NCI-H510A (cell line): ENCODE data around the gene SOHLH1.

Source experiments
- DNase-seq: peaks from one replicate; lab custom pipeline; 2025; lab: John Stamatoyannopoulos, UW

The SOHLH1 gene

DNA sequence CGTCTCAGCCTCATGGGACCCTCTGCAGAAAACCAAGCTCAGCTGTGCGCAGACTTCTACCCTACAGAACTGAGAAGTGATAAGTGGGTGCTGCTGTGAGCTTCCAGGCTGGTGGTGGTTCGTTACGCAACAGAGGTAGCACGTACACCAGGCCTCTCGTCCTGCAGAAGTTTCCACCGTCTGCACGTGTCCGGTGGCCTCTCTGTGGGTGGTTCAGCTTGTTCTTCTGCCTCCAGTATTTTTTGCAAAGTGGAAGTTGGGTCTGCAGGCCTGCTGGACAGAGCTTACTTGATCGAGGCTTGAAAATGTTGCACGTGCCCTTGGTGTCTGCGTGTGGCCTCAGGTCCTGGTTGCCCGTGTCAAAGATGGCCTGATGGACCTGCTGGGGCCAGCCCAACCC lies 30.2 kb upstream of the SOHLH1 start:
- DNase-seq, result no peak

DNA sequence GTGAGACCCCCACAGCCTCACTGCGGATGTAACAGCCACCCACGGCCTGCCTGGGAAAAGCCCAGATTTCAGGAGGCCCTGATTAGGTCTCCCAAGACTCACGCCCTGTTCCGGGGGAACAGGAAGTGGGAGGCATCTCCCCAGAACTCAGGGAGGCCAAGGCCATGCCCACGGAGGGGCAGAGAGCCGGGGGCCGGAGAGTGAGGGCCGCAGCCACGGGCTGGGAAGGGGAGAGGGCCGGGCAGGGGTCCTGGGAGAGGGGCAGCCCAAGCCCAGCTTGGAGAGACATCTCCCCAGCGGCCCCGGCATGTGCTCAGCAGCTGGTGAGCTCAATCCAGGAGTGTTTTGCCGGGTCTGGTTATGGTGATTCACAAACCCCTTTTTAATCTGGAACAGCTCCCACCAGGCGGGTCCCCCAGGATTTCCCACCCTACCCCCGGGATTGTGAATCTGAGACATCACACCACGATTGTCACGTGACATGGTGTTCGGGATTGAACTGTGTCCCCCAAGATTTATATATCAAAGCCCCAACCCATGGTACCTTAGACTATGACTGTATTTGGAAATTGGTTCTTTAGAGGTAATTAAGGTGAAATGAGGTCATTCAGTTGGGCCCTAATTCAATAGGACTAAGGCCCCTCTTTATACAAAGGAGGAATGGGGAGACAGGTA lies 29.3 kb upstream of the SOHLH1 start:
- DNase-seq, result no peak

DNA sequence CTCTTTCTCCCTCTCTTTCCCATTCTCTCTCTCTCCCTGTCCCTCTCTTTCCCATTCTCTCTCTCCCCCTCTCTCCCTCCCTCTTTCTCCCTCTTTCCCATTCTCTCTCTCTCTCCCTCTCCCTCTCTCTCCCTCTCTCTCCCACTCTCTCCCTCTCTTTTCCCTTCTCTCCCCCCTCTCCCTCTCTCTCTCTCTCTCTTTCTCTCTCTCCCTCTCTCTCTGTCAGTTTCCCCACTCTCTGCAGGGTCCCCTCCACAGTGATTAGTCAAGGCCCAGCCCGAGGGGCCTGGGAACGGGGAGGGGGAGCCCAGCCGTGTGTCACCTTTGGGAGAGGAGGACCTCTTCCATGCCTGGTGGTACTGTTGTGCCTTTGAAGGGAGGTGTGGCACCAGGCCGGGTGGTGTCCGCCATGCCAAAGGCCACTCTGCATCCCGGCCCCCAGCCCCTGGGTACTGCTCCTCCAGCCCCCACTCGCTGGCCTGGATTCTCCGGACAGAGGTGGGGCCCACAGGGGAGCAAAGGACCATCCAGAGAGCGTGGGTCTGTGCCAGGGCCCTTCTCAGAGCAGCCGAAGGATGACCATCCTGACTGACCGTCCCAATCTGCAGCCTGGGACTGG lies 28.1 kb upstream of the SOHLH1 start:
- no peak for DNase-seq

DNA sequence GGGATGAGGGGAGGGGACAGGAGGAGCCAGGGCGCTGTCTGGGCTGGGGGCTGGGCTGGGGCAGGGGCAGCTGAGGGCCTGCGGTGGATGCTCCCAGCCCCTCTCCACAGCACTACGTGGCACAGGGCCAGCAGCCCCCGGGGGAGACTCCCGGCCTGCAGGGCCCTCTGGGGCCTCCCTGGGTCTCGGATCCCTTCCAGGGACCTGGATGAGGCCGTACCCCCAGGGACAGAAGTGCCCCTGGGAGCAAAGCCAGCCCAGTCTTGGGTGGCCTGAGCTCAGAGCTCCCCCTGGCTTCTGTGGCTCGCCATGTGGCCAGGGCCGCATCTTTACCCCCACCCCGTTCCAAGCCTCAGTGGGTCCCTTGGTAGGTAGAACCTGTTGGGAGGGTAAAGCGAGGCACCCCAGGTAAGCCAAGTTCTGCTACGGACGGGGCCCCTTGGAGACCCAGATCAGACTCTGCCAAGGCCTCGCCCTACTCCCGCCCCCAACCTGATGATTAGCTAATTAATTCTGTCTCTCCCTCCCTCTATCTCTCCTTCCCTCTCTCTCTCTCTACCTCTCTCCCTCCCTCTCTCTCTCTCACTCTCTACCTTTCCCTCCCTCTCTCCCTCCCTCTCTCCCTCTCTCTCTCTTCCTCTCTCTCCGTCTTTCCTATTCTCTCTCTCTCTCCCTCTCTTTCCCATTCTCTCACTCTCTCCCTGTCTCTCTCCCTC lies 27.0 kb upstream of the SOHLH1 start:
- DNase-seq, result no peak

DNA sequence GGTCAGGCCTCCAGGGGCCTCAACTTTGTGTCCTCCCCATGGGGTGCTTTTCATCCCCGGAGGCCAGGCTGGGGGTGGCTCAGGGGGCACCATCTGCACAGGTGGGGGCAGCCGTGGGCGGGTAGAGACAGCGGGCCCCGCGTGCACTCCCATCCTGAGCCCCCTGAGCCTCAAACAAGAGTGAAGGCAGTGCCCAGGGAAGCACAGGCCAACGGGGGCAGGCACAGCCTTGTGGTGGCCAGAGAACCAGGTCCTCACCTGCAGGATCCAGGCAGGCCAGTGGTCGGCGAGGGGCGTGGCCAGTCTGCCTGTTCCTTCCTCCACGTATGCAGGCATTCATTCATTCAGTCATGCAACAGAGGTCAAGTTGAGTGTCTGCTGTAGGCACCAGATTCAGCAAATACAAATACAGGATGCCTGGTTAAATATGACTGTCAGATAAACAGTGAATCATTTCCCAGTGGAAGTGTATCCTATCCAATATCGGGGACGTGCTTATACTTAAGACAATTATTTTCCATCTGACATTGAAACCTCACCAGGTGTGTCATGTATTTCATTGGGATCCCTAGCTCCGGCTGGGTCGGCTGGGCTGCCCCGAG lies 25.0 kb upstream of the SOHLH1 start:
- DNase-seq, result no peak

DNA sequence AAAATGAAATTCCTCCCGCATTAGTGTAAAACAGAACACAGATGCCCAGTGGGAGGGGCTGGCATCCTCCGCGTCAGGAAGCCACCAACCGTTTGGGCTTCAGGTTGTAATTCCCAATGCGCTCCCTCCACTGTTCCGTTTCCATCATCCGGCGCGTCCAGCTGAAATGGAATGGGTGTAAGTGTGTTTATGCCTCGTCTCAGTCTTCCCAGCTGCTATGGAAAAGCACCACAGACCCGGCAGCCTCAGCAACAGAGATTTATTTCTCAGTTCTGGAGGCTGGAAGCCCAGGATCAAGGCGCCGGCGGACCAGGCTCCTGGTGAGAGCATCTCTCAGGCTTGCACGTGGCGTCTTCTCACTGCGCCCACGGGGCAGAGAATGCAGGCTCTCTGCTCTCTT lies 23.1 kb upstream of the SOHLH1 start:
- DNase-seq, result no peak

DNA sequence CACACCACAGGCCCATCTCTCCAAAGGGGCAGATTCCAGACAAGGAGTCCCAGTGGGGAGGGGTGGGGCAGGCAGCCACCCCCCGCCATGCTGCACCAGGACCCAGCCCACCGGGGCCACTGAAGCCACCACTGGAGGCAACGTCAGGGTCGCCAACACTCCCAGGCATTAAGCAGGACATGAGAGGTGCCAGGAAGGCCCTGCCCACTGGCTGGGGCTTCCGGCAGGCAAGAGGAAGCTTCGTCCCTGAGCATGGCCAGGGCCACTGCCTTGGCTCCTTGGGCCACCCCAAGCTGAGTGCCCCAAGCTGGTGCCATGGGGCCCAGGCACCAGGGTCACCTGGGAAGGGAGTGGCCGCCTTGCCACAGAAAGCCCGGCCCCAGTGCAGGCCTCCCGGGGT lies 20.2 kb upstream of the SOHLH1 start:
- DNase-seq, result no peak

DNA sequence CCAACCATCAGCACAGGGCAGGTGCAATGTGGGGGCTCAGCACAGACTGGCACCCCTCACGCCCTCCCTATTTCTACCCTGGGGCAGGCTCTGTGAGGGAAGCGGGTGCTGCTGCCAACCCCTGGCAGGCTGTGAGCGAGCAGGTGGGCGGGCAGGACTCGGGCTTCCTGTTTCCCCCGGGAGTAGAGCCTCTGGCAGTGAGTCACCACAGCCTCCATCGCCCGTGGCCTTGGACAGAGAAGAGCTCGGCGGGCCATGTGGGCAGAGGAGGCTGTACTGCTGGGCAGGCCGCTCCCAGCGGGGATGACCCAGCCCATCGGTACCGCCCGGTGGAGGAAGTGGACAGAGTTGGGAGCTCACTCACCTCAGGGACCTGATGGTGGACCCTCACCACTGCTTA lies 19.3 kb upstream of the SOHLH1 start:
- no peak for DNase-seq

DNA sequence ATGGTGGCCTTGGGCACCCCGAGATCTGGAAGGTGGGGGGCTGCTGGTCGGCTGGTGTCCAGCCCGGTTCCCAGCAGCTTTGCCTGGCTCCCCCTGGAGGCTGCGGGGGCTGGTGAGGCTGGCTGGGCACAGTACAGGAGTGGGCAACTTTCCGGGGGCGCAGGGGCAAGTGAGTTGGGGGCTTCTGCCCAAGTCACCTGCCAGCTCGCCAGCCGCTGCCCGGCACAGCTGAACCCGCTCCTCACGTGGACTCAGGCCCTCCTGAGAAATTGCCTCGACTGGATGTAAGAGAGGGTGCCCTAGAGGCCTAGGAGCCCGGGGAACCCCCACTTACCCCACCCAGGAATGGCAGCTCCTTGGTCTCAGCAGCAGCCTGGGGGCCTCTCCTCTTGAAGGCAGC lies 18.1 kb upstream of the SOHLH1 start:
- DNase-seq, result no peak

DNA sequence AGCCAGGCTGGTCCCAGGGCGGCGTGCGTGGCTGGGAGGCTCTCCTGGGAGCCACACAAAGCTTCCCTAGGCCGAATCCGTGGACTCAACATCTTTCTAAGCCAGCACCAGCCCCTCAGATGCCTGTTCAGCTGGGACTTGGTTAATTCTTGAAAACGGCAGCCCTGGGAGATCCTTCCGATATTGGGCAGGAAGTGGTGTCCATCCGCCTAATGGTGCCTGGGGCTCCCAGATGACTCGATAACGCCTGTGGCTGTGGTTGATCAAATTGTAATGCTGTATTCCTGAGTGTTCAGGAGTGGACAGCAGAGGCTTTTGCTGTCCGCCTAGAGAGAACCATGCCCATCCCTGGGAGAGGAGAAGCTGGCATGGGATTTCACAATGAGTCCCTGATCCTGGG lies 16.8 kb upstream of the SOHLH1 start:
- DNase-seq, result no peak

DNA sequence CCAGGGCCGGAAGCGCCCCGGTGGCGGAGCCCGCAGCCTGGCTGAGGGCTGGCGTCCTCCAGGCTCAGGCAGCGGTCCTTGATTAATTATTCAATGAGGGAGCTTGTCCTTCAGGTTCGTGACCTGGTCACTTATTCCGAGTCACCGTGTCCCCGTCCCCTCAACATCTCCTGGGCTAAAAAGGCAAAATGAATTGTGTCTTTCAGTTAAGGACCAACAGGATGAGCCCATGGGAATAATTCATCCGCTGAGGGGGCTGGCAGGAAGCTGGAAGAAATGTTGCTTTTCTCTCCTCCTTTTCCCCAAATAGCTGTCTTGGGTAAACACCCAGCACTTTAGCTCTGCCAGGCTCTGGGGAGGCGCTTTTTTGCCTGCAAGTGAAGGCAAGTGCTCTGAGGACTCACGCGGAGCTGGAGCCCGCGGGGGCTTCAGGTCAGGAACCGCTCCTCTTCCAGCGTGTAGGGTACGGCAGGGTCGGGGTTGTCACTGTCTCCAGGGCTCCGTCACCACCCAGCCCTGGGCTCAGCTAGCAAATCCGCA lies 15.8 kb upstream of the SOHLH1 start:
- no peak for DNase-seq

DNA sequence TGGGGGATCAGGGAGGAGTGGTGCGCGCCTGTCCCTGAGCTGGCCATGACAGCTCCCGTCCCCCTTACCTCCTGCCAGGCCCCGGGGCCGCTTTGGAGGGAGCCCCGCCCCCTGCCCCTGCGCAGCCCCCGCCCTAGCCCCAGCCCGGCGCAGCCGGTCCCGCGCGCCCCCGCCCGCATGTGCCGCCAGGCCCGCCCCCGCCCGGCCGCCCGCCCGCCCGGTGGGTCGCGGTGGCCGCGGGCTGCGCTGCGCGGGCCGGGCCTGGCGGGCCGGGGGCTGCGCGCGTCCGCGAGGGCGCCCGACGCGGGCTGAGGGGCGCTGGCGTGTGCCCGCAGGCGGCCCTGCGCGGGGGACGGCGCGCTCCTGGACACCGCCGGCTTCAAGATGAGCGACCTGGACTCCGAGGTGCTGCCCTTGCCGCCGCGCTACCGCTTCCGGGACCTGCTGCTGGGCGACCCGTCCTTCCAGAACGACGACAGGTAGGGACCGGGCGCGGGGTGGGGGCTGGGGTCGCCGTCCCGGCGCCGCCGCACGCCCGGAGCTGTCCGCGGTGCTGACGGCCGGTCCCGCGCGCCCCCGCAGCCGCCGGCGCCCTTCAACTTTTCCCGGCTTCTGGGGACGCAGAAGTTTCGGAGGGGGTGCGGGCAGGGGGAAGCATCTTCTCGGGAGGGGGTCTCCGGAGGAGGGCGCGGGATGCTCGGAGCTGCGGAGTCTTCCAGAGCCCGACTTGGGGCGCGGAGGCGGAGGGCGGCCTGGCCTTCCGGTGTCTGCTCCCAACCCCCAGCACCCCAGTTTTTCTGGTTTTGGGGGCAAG lies 15.2 kb upstream of the SOHLH1 start:
- DNase-seq, result no peak

DNA sequence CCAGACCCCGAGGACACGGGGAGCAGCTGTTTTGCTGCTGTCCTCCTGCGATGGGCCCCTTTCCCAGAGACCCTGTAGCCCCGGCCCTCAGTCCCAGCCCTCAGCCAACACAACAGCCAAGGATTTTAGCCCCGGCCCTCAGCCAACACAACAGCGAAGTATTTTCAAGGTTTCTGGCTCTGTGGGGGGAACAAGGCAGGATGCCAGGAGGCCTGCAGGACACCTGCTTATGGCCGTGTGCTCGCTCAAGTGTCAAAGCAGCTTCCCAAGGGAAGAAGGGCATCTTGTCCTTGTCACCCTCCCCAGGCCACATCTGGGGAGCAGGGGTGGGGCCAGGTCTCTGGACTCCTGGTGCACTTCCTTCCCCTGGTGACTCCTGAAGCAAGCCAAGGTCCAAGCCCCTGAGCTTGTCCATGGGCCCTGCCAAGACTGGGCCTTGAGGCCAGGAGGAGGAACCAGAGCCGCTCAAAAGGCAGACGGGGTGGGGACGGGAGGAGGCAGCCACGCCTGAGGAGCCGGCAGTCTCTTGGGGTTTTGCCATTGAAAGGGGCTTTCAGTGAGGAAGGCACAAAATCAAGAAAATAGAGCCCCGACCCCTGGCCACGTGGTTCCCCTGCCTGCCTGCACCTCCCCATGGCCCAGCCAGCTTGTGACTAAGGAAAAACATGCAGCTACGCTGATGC lies 13.5 kb upstream of the SOHLH1 start:
- DNase-seq, result no peak

DNA sequence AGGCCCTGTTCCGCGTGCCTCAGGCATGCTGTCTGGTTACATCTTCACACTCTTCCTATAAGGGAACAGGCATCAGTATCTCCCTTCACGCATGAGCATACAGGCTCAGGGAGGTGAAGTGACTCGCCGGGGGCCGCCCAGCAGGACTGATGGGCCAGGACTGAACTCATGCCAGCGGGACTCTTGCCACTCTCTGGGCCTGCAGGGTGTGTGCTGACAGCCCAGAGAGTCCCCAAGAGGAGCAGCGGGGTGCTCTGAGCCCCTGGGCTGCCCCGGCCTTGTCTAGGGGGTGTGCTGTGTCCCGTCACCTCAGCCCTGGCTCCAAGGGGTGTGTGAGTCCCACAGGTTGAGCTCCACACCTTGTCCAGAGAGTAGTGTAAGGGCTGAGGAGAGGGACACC lies 12.6 kb upstream of the SOHLH1 start:
- no peak for DNase-seq

DNA sequence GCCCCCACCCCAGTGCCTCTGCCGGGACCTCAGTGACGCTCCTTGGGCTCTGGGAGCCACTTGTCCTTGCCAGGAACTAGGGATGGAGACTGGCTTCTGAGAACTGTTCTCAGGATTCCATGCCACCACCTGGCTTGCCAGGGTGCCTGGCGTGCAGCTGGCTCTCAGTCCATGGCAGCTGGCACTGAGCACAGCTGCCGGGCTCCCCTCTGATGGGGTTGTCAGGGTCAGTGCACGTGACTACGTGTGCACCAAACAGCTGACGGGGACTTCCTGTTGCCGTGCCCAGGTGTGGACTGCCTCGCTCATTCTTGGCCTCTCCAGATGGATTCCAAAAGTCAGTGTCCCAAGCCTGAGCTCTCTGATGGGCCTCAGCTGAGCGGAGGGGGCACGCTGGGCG lies 12.1 kb upstream of the SOHLH1 start:
- peak; percentile 55 for DNase-seq

DNA sequence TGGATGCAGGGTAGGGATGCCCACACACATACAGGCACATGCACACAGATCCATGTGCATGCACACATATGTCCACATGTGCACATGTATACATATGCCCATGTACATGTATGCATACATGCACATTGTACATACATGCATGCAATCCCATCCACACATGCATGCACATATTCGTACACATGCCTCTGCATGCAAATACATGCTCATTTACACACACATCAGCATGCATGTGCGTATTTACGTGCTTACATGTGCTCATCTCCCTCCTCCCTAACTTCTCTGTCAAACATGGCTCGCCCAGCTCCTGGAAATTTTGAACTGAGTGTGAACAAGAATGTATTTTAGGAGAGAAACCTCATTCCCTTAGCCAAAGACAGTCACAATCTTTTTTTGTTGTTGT lies 8.9 kb upstream of the SOHLH1 start:
- no peak for DNase-seq

DNA sequence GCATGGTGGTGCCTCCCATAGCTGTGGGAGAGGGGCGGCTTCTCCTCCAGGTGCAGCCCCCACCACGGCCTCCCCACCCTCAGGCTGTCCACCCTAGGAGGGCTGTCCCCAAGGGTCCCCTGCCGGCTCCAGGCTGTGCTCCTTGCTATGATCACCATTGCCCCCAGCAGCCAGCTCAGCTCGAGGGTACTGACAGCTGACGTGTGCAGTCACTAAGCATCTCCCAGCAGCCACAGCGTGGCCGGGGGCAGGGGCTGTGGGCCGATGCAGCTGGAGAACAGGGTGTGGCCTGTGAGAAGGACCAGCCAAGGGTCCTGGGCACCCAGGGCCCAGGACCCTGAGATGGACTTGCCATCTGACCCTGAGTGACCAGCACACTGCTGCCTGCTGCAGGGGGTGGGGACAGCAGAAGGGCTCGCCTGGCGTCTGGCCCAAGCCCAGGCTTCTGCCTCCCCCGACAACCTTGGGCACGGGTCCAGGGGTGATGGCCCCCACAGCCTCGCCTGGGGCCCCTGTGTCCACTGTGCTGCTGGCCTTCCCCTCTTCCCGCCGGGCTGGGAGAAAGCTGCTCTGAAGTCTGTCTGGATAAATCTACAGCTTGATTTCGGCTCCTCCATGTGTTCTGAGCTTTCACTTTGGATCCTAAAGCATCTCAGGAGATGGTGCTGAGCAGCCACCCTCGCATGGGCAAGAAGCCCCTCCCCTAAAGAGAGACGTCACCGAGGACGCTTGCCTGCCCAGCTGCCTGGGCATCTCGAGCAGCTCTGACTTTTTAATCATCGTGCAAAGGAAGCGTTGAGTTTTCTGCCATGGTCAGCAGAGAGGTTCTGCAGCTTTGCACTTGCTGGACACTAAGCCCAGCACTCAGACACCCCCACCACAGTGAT lies 8.2 kb upstream of the SOHLH1 start:
- DNase-seq, result no peak

DNA sequence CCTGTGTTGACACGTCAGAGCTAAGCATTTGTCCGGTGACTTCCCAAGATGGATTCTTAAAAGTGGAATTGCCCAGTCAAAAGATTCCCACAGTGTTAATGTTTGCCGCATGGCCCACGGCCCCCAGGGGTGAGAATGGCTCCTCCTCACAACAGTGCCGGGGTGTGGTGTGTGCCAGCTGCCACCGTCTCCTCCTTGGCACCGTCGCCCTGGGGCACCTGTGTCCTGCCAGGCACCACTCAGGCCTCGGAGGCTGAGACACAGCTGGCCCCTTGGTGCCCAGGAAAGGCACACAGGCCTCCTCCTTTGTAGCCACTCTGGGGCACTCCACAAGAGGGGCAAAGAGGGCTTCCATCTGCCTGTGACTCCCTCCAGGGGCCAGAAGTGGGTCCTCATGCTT lies 7.0 kb upstream of the SOHLH1 start:
- no peak for DNase-seq

DNA sequence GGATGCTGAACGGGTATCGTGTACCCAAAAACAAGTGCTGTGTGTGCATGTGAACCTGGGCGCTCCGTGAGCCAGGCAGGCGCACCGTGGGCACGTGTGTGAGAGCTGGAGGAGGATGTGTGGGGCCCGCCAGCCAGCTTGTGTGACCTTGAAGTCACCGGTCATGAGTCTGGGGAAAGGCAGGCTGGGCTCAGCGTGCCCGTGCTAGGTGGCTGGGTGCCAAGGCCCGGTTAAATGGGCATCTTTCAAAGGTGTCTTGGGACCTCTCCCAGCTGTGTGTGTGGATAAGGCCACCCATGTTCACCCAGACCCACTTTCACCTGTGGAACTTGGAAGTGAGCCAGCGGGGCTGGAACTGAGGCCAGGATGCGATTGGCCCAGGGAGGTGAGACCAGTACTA lies 6.1 kb upstream of the SOHLH1 start:
- no peak for DNase-seq

DNA sequence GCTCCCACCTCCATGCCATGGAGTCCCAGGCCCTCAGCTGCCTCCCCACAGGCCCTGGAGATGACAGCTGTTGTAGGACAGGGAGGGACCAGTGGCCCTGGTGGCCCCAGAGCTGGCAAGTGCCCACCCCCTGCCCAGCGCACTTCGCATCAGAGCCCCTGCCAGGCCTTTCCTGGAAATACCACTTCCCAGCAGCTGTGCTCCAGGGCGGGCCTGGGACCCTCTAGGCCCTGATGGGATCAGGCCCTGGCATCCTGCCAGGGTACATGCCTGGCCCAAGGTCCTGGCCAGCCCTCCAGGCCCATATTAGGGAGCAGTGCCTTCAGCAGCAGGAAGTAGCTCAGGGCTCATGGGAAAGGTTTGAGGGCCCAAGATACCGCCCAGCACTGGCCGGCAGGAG lies 5.2 kb upstream of the SOHLH1 start:
- no peak for DNase-seq
